ENCODE measurements around the gene NR2F1.

NR2F1 gene

DNA sequence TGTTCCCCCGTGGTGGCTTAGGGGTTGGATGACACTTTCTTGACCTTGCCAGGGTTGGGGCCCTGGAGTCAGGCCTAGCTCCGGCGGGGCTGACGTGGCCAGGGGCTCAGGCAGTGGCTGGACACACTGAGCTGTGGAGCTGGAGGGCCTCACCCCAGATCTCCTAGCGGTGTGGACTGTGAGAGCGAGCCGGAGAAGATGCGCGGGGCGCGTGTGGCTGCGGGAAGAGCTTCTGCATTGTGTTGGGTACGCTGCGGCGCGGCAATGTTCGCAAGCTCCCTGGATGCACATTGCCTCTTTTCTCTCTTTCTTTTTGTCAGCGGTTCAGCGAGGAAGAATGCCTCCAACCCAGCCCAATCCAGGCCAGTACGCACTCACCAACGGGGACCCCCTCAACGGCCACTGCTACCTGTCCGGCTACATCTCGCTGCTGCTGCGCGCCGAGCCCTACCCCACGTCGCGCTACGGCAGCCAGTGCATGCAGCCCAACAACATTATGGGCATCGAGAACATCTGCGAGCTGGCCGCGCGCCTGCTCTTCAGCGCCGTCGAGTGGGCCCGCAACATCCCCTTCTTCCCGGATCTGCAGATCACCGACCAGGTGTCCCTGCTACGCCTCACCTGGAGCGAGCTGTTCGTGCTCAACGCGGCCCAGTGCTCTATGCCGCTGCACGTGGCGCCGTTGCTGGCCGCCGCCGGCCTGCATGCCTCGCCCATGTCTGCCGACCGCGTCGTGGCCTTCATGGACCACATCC, 4.8 kb downstream of the NR2F1 start:
- H3K4me1 ChIP-seq (ENCODE audit: insufficient read depth, low read length), result peaks cover 12% of the 10 kb centered on the region
- no peaks in the 10 kb centered on the region for H3K9me3 ChIP-seq (ENCODE audit: low read length)
- peaks cover 30 to 38% of the 10 kb centered on the region in 2 donors for H3K27me3 ChIP-seq (ENCODE audit: control insufficient read depth in 1 of 2, insufficient read depth in 2 of 2, low read length in 2 of 2)
- no peaks in the 10 kb centered on the region for H3K36me3 ChIP-seq (ENCODE audit: insufficient read depth, low read length)
- no peak overlapping the region for H3K27ac ChIP-seq (ENCODE audit: low read depth, low read length)
- peak overlapping the region in 1 of 2 donors; percentile 9 for H3K4me3 ChIP-seq (ENCODE audit: low read depth in 1 of 2, low read length in 2 of 2)
- H3K9ac ChIP-seq (ENCODE audit: low read length), result no peak overlapping the region

DNA sequence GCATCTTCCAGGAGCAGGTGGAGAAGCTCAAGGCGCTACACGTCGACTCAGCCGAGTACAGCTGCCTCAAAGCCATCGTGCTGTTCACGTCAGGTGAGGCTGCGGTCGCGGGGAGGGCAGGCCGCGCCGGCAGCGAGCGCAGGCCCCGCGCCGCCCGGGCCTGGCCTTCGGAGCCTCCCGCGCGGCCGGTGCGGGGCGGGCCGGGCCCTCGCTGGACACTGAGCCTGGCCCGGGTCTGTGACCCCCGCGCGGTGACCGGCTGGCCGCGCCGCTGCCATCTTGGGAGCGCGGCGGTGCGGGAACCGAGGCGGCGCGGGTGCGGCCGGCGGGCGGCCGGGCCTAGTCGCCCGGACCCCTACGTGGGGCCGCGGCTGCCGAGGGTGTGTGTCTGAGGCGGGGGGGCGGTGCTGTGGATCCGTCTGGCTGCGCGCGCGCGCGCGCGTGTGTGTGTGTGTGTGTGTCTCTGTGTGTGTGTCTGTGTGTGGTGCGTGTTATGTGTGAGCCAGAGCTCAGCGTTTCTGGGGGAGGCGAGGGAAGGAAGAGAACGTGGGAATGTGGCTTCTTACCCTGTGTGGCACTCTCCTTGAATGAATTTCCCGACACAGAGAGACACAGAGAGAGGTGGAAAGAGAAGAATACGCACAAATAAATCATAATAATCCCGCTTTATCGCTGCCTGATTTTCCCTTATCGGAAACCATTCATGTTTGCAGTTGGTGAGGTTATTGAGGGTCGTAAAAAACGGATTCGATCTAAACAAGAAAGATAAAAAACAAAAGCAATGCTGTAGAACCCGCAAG, 5.5 kb downstream of the NR2F1 start:
- Histone ChIP-seq H3K27ac (ENCODE audit: low read depth, low read length) (no peak overlapping the region), H3K4me3 (ENCODE audit: low read depth in 1 of 2, low read length in 2 of 2) (no peak overlapping the region), H3K36me3 (ENCODE audit: insufficient read depth, low read length) (no peaks in the 10 kb centered on the region), H3K9ac (ENCODE audit: low read length) (no peak overlapping the region), H3K4me1 (ENCODE audit: insufficient read depth, low read length) (peaks cover 4% of the 10 kb centered on the region), H3K27me3 (ENCODE audit: control insufficient read depth in 1 of 2, insufficient read depth in 2 of 2, low read length in 2 of 2) (peaks cover 24 to 30% of the 10 kb centered on the region in 2 donors), H3K9me3 (ENCODE audit: low read length) (no peaks in the 10 kb centered on the region)

DNA sequence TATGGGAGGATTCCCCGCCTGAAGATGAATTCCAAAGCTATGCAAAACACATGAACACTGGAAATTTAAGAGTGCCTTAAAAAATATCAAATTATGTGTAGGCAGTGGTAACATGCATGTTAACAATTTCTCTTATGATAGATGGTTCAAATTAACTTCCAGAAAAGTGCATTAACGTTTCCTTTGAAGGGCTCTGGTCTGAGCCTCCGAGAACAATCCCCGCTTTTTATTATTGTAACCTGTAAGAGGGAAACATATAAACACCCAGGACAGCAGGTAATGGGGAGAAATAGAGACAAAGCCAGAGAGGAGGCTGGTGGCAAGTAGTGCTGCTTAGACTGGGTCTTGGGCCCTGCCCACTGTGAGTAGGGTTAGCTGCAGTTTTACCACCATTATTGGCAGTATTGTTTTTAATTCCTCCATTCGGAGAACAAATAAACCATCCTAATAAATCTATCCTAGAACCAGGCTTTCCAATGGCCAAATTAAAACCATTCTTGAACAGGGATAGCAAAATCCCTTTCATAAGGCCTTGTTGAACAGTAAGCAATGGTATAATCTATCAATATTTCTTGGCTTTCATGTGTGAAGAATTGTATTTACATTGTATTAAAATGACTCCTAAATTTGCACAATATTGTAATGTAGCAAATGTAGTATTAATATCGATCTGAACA, 6.3 kb downstream of the NR2F1 start:
- Histone ChIP-seq H3K4me3 (ENCODE audit: low read depth in 1 of 2, low read length in 2 of 2) (no peak overlapping the region), H3K9me3 (ENCODE audit: low read length) (no peaks in the 10 kb centered on the region), H3K36me3 (ENCODE audit: insufficient read depth, low read length) (no peaks in the 10 kb centered on the region), H3K27me3 (ENCODE audit: control insufficient read depth in 1 of 2, insufficient read depth in 2 of 2, low read length in 2 of 2) (peaks cover 24 to 28% of the 10 kb centered on the region in 2 donors), H3K9ac (ENCODE audit: low read length) (no peak overlapping the region), H3K4me1 (ENCODE audit: insufficient read depth, low read length) (peaks cover 4% of the 10 kb centered on the region), H3K27ac (ENCODE audit: low read depth, low read length) (no peak overlapping the region)

DNA sequence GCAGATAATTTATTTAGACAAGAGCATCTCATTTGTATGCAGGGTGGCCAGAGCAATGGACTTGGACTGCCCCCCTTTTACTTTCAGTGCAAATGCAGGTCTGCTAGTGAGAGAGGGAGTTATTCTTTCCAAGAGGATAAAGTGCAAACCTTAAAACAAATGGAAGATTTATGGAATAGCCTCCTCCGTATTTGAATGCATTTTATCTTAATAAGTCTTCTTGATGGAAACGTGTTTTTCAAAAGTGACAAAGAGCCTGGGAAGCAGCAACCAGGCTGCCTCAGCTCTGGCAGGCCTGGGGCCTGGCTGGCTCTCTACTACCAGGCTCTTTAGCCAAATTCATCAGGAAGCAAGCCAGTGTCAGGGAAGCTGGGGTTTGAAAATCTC, 6.8 kb downstream of the NR2F1 start:
- no peak overlapping the region for H3K27ac ChIP-seq (ENCODE audit: low read depth, low read length)

DNA sequence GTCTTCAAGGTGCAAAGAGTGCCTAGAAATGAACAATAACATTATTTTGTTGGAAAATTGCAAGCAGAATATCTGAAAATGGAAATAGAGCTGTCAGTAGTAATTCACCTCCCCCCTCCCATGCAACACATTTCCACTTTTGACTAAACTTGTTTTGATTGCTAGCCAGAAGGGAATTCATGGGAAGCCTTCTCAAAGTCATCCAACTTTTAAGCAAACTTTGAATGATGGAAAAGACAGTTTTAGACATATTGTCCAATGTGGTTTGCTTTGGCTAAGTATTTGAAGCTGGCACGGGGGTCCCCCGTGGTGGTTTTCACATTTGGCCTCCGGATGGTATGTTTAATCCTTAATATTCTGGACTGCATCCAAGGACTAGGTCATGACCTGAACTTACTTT, 7.5 kb downstream of the NR2F1 start:
- H3K9me3 ChIP-seq (ENCODE audit: low read length), result no peaks in the 10 kb centered on the region
- no peak overlapping the region for H3K4me3 ChIP-seq (ENCODE audit: low read depth in 1 of 2, low read length in 2 of 2)
- peaks cover 24 to 27% of the 10 kb centered on the region in 2 donors for H3K27me3 ChIP-seq (ENCODE audit: control insufficient read depth in 1 of 2, insufficient read depth in 2 of 2, low read length in 2 of 2)
- no peaks in the 10 kb centered on the region for H3K36me3 ChIP-seq (ENCODE audit: insufficient read depth, low read length)
- no peak overlapping the region for H3K27ac ChIP-seq (ENCODE audit: low read depth, low read length)
- peaks cover 4% of the 10 kb centered on the region for H3K4me1 ChIP-seq (ENCODE audit: insufficient read depth, low read length)
- H3K9ac ChIP-seq (ENCODE audit: low read length), result no peak overlapping the region

More for the DNA sequence above, 6.8 kb downstream of the NR2F1 start:
- Histone ChIP-seq H3K9ac (ENCODE audit: low read length) (no peak overlapping the region), H3K4me1 (ENCODE audit: insufficient read depth, low read length) (peaks cover 4% of the 10 kb centered on the region), H3K27me3 (ENCODE audit: control insufficient read depth in 1 of 2, insufficient read depth in 2 of 2, low read length in 2 of 2) (peaks cover 24 to 28% of the 10 kb centered on the region in 2 donors), H3K9me3 (ENCODE audit: low read length) (no peaks in the 10 kb centered on the region), H3K4me3 (ENCODE audit: low read depth in 1 of 2, low read length in 2 of 2) (no peak overlapping the region), H3K36me3 (ENCODE audit: insufficient read depth, low read length) (no peaks in the 10 kb centered on the region)

DNA sequence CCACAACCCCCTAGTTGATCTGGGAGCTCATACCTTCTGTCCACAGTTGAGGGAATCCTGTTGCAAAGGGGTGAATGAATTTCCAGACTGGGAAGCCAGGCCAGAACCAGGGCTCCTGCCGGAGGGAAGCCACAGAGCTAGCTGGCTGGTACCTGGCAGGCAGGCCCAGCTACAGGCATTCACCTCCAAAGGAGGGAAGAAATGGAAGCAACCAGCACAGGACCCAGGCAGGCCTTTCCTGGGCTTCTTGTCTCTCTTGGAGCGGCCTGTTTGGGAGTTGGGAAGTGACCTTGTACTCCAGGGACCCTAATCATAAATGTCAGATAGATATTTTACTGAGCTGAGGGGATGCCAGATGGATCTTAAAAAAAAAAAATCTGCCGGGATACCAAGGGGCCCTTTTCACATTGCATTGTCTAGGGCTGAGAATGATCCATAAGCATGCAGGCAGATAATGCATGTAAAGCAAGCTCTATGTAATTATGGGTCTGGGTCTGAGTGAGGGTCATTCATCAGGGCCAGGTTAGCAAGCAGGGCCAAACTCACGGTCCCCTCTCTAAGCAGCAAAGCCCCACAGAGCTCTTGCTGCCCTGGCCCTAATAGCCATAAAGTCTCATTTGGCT, 8.4 kb downstream of the NR2F1 start:
- H3K4me1 ChIP-seq (ENCODE audit: insufficient read depth, low read length), result no peaks in the 10 kb centered on the region
- H3K36me3 ChIP-seq (ENCODE audit: insufficient read depth, low read length), result no peaks in the 10 kb centered on the region
- H3K9me3 ChIP-seq (ENCODE audit: low read length), result no peaks in the 10 kb centered on the region
- no peak overlapping the region for H3K27ac ChIP-seq (ENCODE audit: low read depth, low read length)
- H3K27me3 ChIP-seq (ENCODE audit: control insufficient read depth in 1 of 2, insufficient read depth in 2 of 2, low read length in 2 of 2), result peaks cover 15 to 20% of the 10 kb centered on the region in 2 donors
- no peak overlapping the region for H3K9ac ChIP-seq (ENCODE audit: low read length)
- no peak overlapping the region for H3K4me3 ChIP-seq (ENCODE audit: low read depth in 1 of 2, low read length in 2 of 2)

DNA sequence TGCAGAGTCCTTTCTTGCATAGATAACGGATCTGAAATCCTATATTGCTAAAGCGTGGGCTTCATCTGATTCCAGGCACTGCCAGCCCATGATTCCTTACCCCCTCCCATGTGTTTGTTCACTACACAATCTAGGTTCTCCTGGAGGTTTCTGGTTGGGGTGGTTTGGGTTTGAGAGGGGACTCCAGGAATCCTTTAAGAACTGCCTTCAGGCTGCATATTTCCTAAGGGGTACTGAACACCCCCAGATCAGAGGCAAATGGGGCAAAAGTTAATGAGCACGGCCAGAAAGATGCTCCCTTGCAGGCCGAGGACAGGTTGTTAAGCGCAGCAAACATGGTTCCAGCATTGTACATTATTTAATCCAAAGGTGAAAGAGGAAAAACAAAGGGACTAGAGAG, 9.9 kb downstream of the NR2F1 start:
- no peak overlapping the region for H3K9ac ChIP-seq (ENCODE audit: low read length)
- no peak overlapping the region for H3K4me3 ChIP-seq (ENCODE audit: low read depth in 1 of 2, low read length in 2 of 2)
- no peak overlapping the region for H3K27ac ChIP-seq (ENCODE audit: low read depth, low read length)
- H3K4me1 ChIP-seq (ENCODE audit: insufficient read depth, low read length), result no peaks in the 10 kb centered on the region
- no peaks in the 10 kb centered on the region for H3K36me3 ChIP-seq (ENCODE audit: insufficient read depth, low read length)
- H3K9me3 ChIP-seq (ENCODE audit: low read length), result no peaks in the 10 kb centered on the region
- peaks cover 3 to 19% of the 10 kb centered on the region in 2 donors for H3K27me3 ChIP-seq (ENCODE audit: control insufficient read depth in 1 of 2, insufficient read depth in 2 of 2, low read length in 2 of 2)

DNA sequence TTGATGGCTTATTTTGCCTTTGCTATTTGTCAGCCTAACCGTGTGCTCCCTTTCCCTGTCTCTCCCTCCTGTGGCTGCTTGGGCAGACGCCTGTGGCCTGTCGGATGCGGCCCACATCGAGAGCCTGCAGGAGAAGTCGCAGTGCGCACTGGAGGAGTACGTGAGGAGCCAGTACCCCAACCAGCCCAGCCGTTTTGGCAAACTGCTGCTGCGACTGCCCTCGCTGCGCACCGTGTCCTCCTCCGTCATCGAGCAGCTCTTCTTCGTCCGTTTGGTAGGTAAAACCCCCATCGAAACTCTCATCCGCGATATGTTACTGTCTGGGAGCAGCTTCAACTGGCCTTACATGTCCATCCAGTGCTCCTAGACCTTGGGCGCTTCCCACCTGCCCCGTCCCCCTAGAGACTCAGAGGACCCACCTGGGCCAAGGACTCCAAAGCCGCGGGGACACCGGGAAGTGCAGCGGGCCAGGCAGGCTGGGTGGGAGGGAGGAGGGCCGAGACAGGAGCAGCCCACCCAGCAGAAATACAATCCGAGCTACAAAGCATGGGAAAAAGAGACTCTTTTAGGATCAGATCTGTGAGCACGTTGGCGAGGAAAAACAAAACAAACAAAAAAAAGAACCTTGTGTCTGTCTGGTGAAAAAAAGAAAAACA, 10.6 kb downstream of the NR2F1 start:
- H3K9ac ChIP-seq (ENCODE audit: low read length), result no peak overlapping the region
- no peak overlapping the region for H3K4me3 ChIP-seq (ENCODE audit: low read depth in 1 of 2, low read length in 2 of 2)
- no peak overlapping the region for H3K27ac ChIP-seq (ENCODE audit: low read depth, low read length)
- no peaks in the 10 kb centered on the region for H3K9me3 ChIP-seq (ENCODE audit: low read length)
- H3K4me1 ChIP-seq (ENCODE audit: insufficient read depth, low read length), result no peaks in the 10 kb centered on the region
- H3K36me3 ChIP-seq (ENCODE audit: insufficient read depth, low read length), result no peaks in the 10 kb centered on the region
- peaks cover 5 to 22% of the 10 kb centered on the region in 2 donors for H3K27me3 ChIP-seq (ENCODE audit: control insufficient read depth in 1 of 2, insufficient read depth in 2 of 2, low read length in 2 of 2)

DNA sequence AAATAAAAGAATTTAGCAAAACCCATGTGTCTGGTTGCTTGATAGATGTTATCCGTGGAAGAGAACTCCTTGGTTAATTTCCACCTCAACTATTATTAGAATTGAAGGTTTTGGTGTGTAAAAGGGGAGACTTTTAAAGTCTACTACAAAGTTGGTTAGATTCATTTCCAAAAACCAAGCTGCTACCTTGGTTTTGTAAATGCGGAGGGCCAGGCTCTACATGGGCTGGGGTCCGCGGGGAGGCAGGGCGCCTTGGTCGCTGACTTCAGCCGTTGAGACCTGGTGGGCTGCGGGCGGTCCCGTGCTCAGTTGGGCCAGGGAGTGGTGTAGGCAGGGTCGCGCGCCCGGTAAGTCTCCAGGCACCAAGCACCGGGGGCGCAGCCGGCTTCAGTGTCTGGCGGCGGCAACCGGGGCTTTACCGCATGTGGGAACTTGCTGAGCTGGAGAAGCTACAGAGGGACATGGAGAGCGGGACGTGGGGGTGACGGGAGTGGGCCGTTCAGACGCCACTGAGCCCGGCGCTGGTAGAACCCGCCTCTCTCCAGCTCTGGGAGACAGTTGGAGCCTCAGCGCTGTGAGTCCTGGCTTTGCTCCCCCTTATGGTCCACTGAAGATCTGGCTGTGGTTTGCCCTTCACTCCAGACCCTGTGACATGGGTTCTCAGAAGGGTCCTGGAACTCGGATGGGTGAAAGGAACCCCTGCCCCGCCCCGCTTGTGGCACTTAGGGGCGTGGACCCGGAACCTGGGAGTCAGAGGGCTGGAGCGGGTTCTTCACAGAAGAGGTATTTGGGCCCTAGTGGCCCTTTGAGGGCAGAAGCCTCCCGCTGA, 11.8 kb downstream of the NR2F1 start:
- Histone ChIP-seq H3K4me1 (ENCODE audit: insufficient read depth, low read length) (no peaks in the 10 kb centered on the region), H3K27ac (ENCODE audit: low read depth, low read length) (no peak overlapping the region), H3K9ac (ENCODE audit: low read length) (no peak overlapping the region), H3K27me3 (ENCODE audit: control insufficient read depth in 1 of 2, insufficient read depth in 2 of 2, low read length in 2 of 2) (peaks cover 8 to 29% of the 10 kb centered on the region in 2 donors), H3K9me3 (ENCODE audit: low read length) (no peaks in the 10 kb centered on the region), H3K36me3 (ENCODE audit: insufficient read depth, low read length) (no peaks in the 10 kb centered on the region), H3K4me3 (ENCODE audit: low read depth in 1 of 2, low read length in 2 of 2) (no peak overlapping the region)

DNA sequence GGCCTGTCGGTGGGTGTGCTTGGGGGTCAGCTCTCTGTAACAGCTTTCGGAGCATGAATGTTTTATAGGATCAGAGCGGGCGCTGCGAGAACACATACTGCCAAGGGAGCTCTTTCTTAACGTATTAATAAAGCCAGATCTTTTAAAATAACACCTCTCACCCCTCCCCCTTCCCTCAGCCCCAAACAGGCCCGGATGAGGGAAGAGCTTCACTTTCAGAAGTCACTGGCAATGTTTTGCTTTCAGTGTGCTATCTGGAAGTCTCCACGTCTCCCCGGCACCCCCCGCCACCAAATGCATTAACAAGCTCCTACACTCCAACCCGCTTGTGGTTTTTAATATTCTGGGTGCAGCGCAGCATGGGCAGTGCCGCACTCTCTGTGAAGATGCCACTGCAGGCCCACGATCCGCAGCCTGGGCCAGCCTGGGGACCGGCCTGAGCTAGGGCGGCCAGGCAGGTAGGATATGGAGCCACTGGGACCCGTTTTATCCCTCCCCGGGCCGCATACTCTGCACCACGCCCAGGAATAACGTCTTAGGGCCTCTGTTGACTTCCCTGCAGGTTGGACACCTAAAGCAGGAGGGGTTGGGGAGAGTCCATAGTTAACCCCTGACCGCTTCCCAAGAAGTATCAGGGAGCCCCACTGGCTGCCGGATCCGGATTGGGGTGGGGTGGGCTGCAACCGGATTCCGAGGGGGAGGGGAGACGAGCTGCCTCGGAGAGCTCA, 12.6 kb downstream of the NR2F1 start:
- no peak overlapping the region for H3K27ac ChIP-seq (ENCODE audit: low read depth, low read length)
- no peak overlapping the region for H3K4me3 ChIP-seq (ENCODE audit: low read depth in 1 of 2, low read length in 2 of 2)
- H3K9ac ChIP-seq (ENCODE audit: low read length), result no peak overlapping the region
- H3K27me3 ChIP-seq (ENCODE audit: control insufficient read depth in 1 of 2, insufficient read depth in 2 of 2, low read length in 2 of 2), result peaks cover 9 to 33% of the 10 kb centered on the region in 2 donors
- H3K9me3 ChIP-seq (ENCODE audit: low read length), result no peaks in the 10 kb centered on the region
- no peaks in the 10 kb centered on the region for H3K4me1 ChIP-seq (ENCODE audit: insufficient read depth, low read length)
- H3K36me3 ChIP-seq (ENCODE audit: insufficient read depth, low read length), result no peaks in the 10 kb centered on the region
